K562 (cell line): ENCODE measurements around the gene LY6G6C. TPM values are rescaled to one million over a fixed set of nuclear protein-coding genes. Genes with fewer than 3 reads are reported as not detected.

Experiments
- AFF1 ChIP-seq, 2 experiments: fragments of 450-650 bp; IDR thresholded peaks; 2 replicates each; pipeline ENCODE4 v1.6.1; 2018; ENCODE audit warnings: mild to moderate bottlenecking in 2 of 2, low read depth in 1 of 2; ENCODE audit not compliant: partially characterized antibody in 2 of 2
- CSDE1 ChIP-seq, 2 experiments: fragments of 450-650 bp; IDR thresholded peaks; 2 replicates each; pipeline ENCODE4 v1.6.1; 2016; ENCODE audit warnings: mild to moderate bottlenecking in 1 of 2
- EWSR1 ChIP-seq: fragments of 450-650 bp; IDR thresholded peaks from 2 replicates; pipeline ENCODE4 v1.6.1; 2018; ENCODE audit warnings: borderline replicate concordance, mild to moderate bottlenecking, low read depth, moderate library complexity; ENCODE audit not compliant: partially characterized antibody
- KAT8 ChIP-seq: fragments of 450-650 bp; IDR thresholded peaks from 2 replicates; pipeline ENCODE4 v1.6.1; 2016; ENCODE audit warnings: low read depth, mild to moderate bottlenecking
- NCOA1 ChIP-seq: fragments of 450-650 bp; IDR thresholded peaks from 2 replicates; pipeline ENCODE4 v1.6.1; 2016; ENCODE audit warnings: low read depth
- NCOA4 ChIP-seq: fragments of 450-650 bp; IDR thresholded peaks from 2 replicates; pipeline ENCODE4 v1.6.1; 2018; ENCODE audit warnings: mild to moderate bottlenecking; ENCODE audit not compliant: partially characterized antibody
- PATZ1 ChIP-seq: fragments of 250-450 bp; sonication (Bioruptor Pico); IDR thresholded peaks from 2 replicates; pipeline ENCODE4 v1.5.0; 2020; ENCODE audit warnings: mild to moderate bottlenecking, borderline replicate concordance
- PTTG1 ChIP-seq: fragments of 450-650 bp; IDR thresholded peaks from 2 replicates; pipeline ENCODE4 v1.6.1; 2016; ENCODE audit warnings: low read depth, mild to moderate bottlenecking, missing genetic modification characterization, missing compliant biosample characterization
- SRSF7 ChIP-seq: fragments of 200-400 bp; formaldehyde crosslinking; optimal IDR thresholded peaks from 2 replicates; pipeline ENCODE3; 2017; ENCODE audit warnings: mild to moderate bottlenecking, low read depth, low read length
- TGIF2 ChIP-seq: sonication (generic); formaldehyde crosslinking; IDR thresholded peaks from 2 replicates; pipeline ENCODE4 v1.8.1; 2022; ENCODE audit warnings: mild to moderate bottlenecking, missing genetic modification reagents, moderate library complexity
- TSHZ1 ChIP-seq: fragments of 250-450 bp; sonication (Bioruptor Pico); IDR thresholded peaks from 2 replicates; pipeline ENCODE4 v1.4.0; 2020; ENCODE audit warnings: mild to moderate bottlenecking, moderate library complexity
- ZNF277 ChIP-seq: fragments of 250-450 bp; sonication (Bioruptor Pico); IDR thresholded peaks from 2 replicates; pipeline ENCODE4 v1.8.0; 2022; ENCODE audit warnings: inconsistent platforms, mild to moderate bottlenecking, moderate library complexity, borderline replicate concordance
- ZZZ3 ChIP-seq: fragments of 450-650 bp; IDR thresholded peaks from 2 replicates; pipeline ENCODE4 v1.6.1; 2016; ENCODE audit warnings: antibody characterized with exemption, mild to moderate bottlenecking, moderate library complexity
- polyA plus RNA-seq, 8 experiments: library from polyadenylated mRNA; depleted of rRNA in 4 of 8; stranded (reverse) in 5 of 8; unstranded in 3 of 8; fragments of >200 nt; fragmentation: Nextera tagmentation in 2 of 8; fragmentation: Illumina TruSeq in 1 of 8; extraction: Ambion mirVana in 2 of 8; extraction: Trizol in 1 of 8; gene quantifications; 2 replicates each; pipeline versions ENCODE4 v1.2.1 to v1.2.3, GENCODE V29; 2011 to 2014; ENCODE audit warnings: inconsistent platforms in 1 of 8, missing spikeins in 1 of 8
- total RNA-seq, 7 experiments: library from RNA; depleted of rRNA in 6 of 7; stranded (reverse); fragments of >200 nt in 6 of 7; fragmentation: Illumina TruSeq in 2 of 7; extraction: Trizol in 2 of 7; gene quantifications; 2 replicates each; pipeline versions ENCODE4 v1.2.1 to v1.2.3, GENCODE V29; 2011 to 2021; ENCODE audit warnings: low replicate concordance in 1 of 7

LY6G6C gene
- total and polyA plus RNA-seq, 9 of the 15 experiments (the other 6 are each of a cell fraction or from before 2014, with no cell fraction given): 0.06 to 0.20 TPM; not detected in 7

- TF ChIP-seq NCOA4: peak; percentile 47
- no peak for TF ChIP-seq KAT8
- no peak for TF ChIP-seq ZNF277 (CRISPR knock-in tag)
- TF ChIP-seq TGIF2 (CRISPR knock-in tag): no peak
- no peak for TF ChIP-seq ZZZ3
- TF ChIP-seq NCOA1: peak; percentile 39
- no peak for TF ChIP-seq SRSF7
- TF ChIP-seq TSHZ1: 0 out of 2 replicates have a peak, but pooled peaks have one; percentile 20
- no peak for TF ChIP-seq EWSR1
- no peak for TF ChIP-seq PATZ1 (CRISPR knock-in tag)
- TF ChIP-seq AFF1 (IDR thresholded peaks at IDR 0.05; ENCODE audit: low read depth in 1 of 2, partially characterized antibody in 2 of 2): peak; percentile 54 to 99
- no peak for TF ChIP-seq PTTG1 (tag)
- no peak; a peak in 1 of 4 replicates for TF ChIP-seq CSDE1 (IDR thresholded peaks at IDR 0.05)
Observed at GRCh38 chr6:31702819-31703716, 18.5 kb downstream of the LY6G6C start, which contains the start of gene ABHD16A (continued).
